Measurements from ENCODE around the gene ACTR1B. TPM values are rescaled to one million over a fixed set of nuclear protein-coding genes. Genes with fewer than 3 reads are reported as not detected.
"Not testable (repeated sequence)": the region's sequence is repeated elsewhere in the genome, so short reads cannot be mapped to it uniquely, and the experiment has no call there.

ACTR1B gene
- total RNA-seq, 1 donor from 2014 or later = 142 TPM

DNA sequence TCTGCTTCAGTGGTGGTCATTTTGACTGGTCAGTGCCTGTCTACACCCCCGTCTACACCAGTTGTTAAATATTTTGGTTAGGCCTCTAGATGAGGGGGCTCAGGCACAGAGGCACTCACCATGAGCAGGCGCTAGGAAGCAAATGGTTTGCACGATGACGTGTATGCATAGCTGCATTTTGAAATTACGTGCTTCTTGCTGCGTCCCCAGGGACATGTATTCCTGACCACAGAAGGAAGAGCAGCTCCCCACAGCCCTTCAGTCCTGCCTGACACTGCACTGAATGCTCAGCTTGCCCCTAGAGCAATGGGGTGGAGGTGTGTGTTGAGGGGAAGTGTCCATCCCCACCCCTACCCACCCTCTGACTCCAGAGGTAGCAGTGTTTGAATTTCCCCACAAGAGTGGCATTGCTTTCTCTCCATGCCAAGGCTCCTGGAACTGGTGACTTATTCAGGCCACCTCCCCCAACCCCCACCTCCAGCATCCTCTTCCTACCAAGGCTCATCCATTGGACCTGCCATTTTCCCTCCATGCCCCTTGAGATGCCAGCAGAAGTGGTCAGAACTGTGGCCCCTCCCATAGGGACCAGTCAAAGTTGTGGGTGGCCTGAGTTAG lies 38.1 kb upstream of the ACTR1B start:
- H3K4me3 Mint-ChIP-seq (ENCODE audit: low read depth) = no peak overlapping the region
- H3K36me3 Mint-ChIP-seq (ENCODE audit: low read depth) = no peaks in the 10 kb centered on the region
- H3K27me3 Mint-ChIP-seq (ENCODE audit: low read depth) = no peaks in the 10 kb centered on the region
- no peak overlapping the region for H3K27ac Mint-ChIP-seq
- no peak for DNase-seq (ENCODE audit: low spot score)
- peaks cover 5% of the 10 kb centered on the region for H3K4me1 Mint-ChIP-seq (ENCODE audit: low read depth)
- intact Hi-C loops (cut with micrococcal nuclease) = no loop called here
- H3K9me3 Mint-ChIP-seq = no peaks in the 10 kb centered on the region

- Mint-ChIP-seq H3K9me3 (no peaks in the 10 kb centered on the region), H3K27me3 (ENCODE audit: low read depth) (no peaks in the 10 kb centered on the region)
- intact Hi-C loops (cut with micrococcal nuclease) = no loop called here
These were observed 37.3 kb upstream of the ACTR1B start for GRCh38 chr2:97701186-97701585.

DNA sequence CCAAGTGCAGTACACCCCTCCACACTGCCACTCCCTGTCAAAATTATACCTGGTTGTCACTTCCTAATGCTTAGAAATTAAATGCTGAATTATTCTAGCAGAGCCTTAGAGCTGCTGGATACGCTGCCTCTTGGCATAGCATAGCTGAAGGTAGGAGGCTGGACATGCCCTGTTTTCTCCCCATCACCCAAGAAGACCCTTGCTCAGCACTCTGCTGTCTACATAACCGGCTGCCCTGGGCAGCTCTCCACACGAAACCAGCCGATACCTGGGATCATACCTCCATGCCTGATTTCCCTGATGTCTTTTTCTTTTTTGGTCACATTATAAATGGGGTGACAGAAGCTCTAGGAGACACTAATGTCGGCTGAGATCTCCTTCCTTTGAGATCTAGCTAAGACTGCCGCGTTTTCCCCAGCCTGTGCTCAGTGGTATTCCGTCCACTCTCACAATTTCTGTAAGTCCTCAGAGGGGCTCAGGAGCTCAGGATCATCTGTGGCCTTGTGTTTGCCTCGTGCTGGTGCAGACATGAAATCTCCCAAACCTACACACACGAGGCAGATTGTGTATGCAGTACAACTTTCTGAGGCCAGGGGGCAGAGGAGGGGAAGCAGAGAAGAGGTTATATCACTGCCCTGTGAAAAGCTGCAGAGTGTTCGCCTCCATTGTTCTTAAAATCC lies 36.1 kb upstream of the ACTR1B start:
- Mint-ChIP-seq H3K27ac (no peak overlapping the region), H3K9me3 (no peaks in the 10 kb centered on the region), H3K36me3 (ENCODE audit: low read depth) (no peaks in the 10 kb centered on the region), H3K4me1 (ENCODE audit: low read depth) (peaks cover 11% of the 10 kb centered on the region), H3K27me3 (ENCODE audit: low read depth) (no peaks in the 10 kb centered on the region), H3K4me3 (ENCODE audit: low read depth) (no peak overlapping the region)
- DNase-seq (ENCODE audit: low spot score) = peak; percentile 54
- intact Hi-C loops (cut with micrococcal nuclease) = no loop called here

More at GRCh38 chr2:97701186-97701585, 37.3 kb upstream of the ACTR1B start:
- Mint-ChIP-seq H3K27ac (no peak overlapping the region), H3K4me1 (ENCODE audit: low read depth) (peaks cover 9% of the 10 kb centered on the region), H3K4me3 (ENCODE audit: low read depth) (no peak overlapping the region), H3K36me3 (ENCODE audit: low read depth) (no peaks in the 10 kb centered on the region)
- DNase-seq (ENCODE audit: low spot score) = no peak

GRCh38 chr2:97698530-97698929 lies 34.7 kb upstream of the ACTR1B start:
- no peak for DNase-seq (ENCODE audit: low spot score)
- H3K9me3 Mint-ChIP-seq = no peaks in the 10 kb centered on the region
- H3K4me1 Mint-ChIP-seq (ENCODE audit: low read depth) = peaks cover 11% of the 10 kb centered on the region
- no peak overlapping the region for H3K4me3 Mint-ChIP-seq (ENCODE audit: low read depth)
- no peaks in the 10 kb centered on the region for H3K36me3 Mint-ChIP-seq (ENCODE audit: low read depth)
- intact Hi-C loops (cut with micrococcal nuclease) = no loop called here
- no peak overlapping the region for H3K27ac Mint-ChIP-seq
- H3K27me3 Mint-ChIP-seq (ENCODE audit: low read depth) = no peaks in the 10 kb centered on the region

- DNase-seq (ENCODE audit: low spot score) = peak; percentile 82
- intact Hi-C loops (cut with micrococcal nuclease) = loop anchor here (1.0 kb wide), 2 partner anchors 33 to 107 kb away; partner anchors contain the start of gene ACTR1B
- peak overlapping the region; percentile 14 for H3K27ac Mint-ChIP-seq
- H3K27me3 Mint-ChIP-seq (ENCODE audit: low read depth) = no peaks in the 10 kb centered on the region
- H3K4me3 Mint-ChIP-seq (ENCODE audit: low read depth) = no peak overlapping the region
- H3K4me1 Mint-ChIP-seq (ENCODE audit: low read depth) = peaks cover 11% of the 10 kb centered on the region
- no peaks in the 10 kb centered on the region for H3K36me3 Mint-ChIP-seq (ENCODE audit: low read depth)
- H3K9me3 Mint-ChIP-seq = no peaks in the 10 kb centered on the region
These were observed 33.7 kb upstream of the ACTR1B start for GRCh38 chr2:97697252-97698235.

GRCh38 chr2:97695744-97696143 lies 31.9 kb upstream of the ACTR1B start:
- Mint-ChIP-seq H3K27me3 (ENCODE audit: low read depth) (no peaks in the 10 kb centered on the region), H3K27ac (no peak overlapping the region), H3K36me3 (ENCODE audit: low read depth) (no peaks in the 10 kb centered on the region), H3K4me3 (ENCODE audit: low read depth) (no peak overlapping the region), H3K9me3 (no peaks in the 10 kb centered on the region), H3K4me1 (ENCODE audit: low read depth) (peaks cover 11% of the 10 kb centered on the region)
- DNase-seq (ENCODE audit: low spot score) = no peak
- intact Hi-C loops (cut with micrococcal nuclease) = no loop called here

DNA sequence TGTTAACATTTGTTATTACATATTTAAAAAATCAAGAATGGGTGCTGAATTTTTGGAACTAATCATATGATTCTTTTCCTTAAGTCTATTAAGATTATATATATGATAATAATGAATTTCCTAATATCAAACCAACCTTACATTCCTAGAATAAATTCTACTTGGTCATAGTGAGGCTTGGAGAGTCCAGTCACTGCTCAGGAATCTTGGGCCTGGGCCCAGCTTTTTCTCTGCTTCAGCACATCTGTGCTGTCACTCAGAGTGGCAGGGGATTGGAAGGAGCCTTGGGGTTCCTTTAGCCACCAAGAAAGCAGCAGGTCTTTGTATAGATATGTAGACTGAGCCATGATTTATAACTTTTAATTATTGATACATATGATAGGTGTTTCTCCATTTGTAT lies 29.6 kb upstream of the ACTR1B start:
- H3K27ac Mint-ChIP-seq = no peak overlapping the region
- H3K4me1 Mint-ChIP-seq (ENCODE audit: low read depth) = peaks cover 14% of the 10 kb centered on the region
- intact Hi-C loops (cut with micrococcal nuclease) = no loop called here
- no peak for DNase-seq (ENCODE audit: low spot score)
- H3K27me3 Mint-ChIP-seq (ENCODE audit: low read depth) = no peaks in the 10 kb centered on the region
- no peak overlapping the region for H3K4me3 Mint-ChIP-seq (ENCODE audit: low read depth)
- H3K9me3 Mint-ChIP-seq = no peaks in the 10 kb centered on the region
- no peaks in the 10 kb centered on the region for H3K36me3 Mint-ChIP-seq (ENCODE audit: low read depth)

GRCh38 chr2:97691166-97691565 lies 27.3 kb upstream of the ACTR1B start:
- Mint-ChIP-seq H3K36me3 (ENCODE audit: low read depth) (no peaks in the 10 kb centered on the region), H3K4me3 (ENCODE audit: low read depth) (no peak overlapping the region), H3K27ac (no peak overlapping the region), H3K27me3 (ENCODE audit: low read depth) (no peaks in the 10 kb centered on the region), H3K9me3 (no peaks in the 10 kb centered on the region), H3K4me1 (ENCODE audit: low read depth) (peaks cover 15% of the 10 kb centered on the region)
- no peak for DNase-seq (ENCODE audit: low spot score)
- intact Hi-C loops (cut with micrococcal nuclease) = no loop called here

GRCh38 chr2:97688062-97688827 lies 24.4 kb upstream of the ACTR1B start:
- H3K4me3 Mint-ChIP-seq (ENCODE audit: low read depth) = no peak overlapping the region

DNA sequence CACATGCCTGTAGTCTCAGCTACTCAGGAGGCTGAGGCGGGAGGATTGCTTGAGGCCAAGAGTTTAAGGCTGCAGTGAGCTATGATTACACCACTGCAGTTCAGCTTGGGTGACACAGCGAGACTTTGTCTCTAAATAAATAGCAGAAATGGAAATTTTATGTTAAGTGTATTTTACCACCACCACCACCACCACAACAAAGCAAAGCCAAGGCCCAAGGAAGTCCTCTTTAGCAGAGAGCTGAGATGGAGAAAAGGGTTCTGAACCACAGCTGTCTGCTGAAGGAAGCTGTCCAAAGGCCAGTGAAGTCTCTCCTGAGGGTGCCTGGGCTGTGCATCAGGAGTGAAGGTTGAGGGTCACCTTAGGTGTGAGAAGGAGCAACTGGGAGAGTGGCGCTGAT lies 23.4 kb upstream of the ACTR1B start:
- Mint-ChIP-seq H3K27ac (peak overlapping the region; percentile 49), H3K4me1 (ENCODE audit: low read depth) (peaks cover 17% of the 10 kb centered on the region)
- H3K9me3 Mint-ChIP-seq; H3K27me3 Mint-ChIP-seq (ENCODE audit: low read depth); H3K36me3 Mint-ChIP-seq (ENCODE audit: low read depth); intact Hi-C loops (cut with micrococcal nuclease); H3K4me3 Mint-ChIP-seq (ENCODE audit: low read depth); DNase-seq (ENCODE audit: low spot score): not testable (repeated sequence)

More at GRCh38 chr2:97688062-97688827, 24.4 kb upstream of the ACTR1B start:
- Mint-ChIP-seq H3K9me3 (no peaks in the 10 kb centered on the region), H3K36me3 (ENCODE audit: low read depth) (no peaks in the 10 kb centered on the region), H3K27me3 (ENCODE audit: low read depth) (no peaks in the 10 kb centered on the region), H3K27ac (peak overlapping the region; percentile 78), H3K4me1 (ENCODE audit: low read depth) (peaks cover 16% of the 10 kb centered on the region)
- no peak for DNase-seq (ENCODE audit: low spot score)
- intact Hi-C loops (cut with micrococcal nuclease) = loop anchor here (1.0 kb wide), 1 partner anchor 14 kb away; no protein-coding TSS in a partner anchor

DNA sequence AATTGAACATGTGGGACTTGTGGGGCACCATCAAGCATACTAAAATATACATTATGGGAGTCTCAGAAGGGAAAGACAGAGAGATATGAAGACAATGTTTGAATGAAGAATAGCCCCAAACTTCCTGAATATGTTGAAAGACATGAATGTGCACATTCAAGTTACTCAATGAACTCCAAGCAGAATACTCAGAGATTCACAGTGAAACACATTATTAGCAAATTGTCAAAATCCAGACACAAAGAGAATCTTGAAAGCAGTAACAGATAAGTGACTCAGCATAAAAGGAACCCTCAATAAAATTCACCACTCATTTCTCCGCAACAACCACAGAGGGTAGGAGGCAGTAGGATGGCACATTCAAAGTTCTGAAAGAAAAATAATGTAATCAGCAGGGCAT lies 14.5 kb upstream of the ACTR1B start:
- Mint-ChIP-seq H3K4me1 (ENCODE audit: low read depth) (peaks cover 39% of the 10 kb centered on the region), H3K4me3 (ENCODE audit: low read depth) (no peak overlapping the region), H3K27ac (no peak overlapping the region), H3K36me3 (ENCODE audit: low read depth) (peaks cover 16% of the 10 kb centered on the region), H3K27me3 (ENCODE audit: low read depth) (no peaks in the 10 kb centered on the region), H3K9me3 (peaks cover 4% of the 10 kb centered on the region)
- intact Hi-C loops (cut with micrococcal nuclease) = no loop called here
- no peak for DNase-seq (ENCODE audit: low spot score)

GRCh38 chr2:97677480-97677879 lies 13.6 kb upstream of the ACTR1B start:
- Mint-ChIP-seq H3K4me3 (ENCODE audit: low read depth) (no peak overlapping the region), H3K36me3 (ENCODE audit: low read depth) (peaks cover 16% of the 10 kb centered on the region), H3K27me3 (ENCODE audit: low read depth) (no peaks in the 10 kb centered on the region), H3K4me1 (ENCODE audit: low read depth) (peaks cover 43% of the 10 kb centered on the region), H3K9me3 (peaks cover 4% of the 10 kb centered on the region), H3K27ac (no peak overlapping the region)
- no peak for DNase-seq (ENCODE audit: low spot score)
- intact Hi-C loops (cut with micrococcal nuclease) = no loop called here
